Right atrium auricular region (tissue), 2 donors: ENCODE measurements around the gene VIPR2. TPM values are rescaled to one million over a fixed set of nuclear protein-coding genes. Genes with fewer than 3 reads are reported as not detected.

ENCODE experiments used
- DNase-seq: peaks from one replicate; pipeline ENCODE4 v3.0.0-alpha.2; 2019; ENCODE audit warnings: low spot score
- H3K27ac ChIP-seq, 2 donors: fragments of 200-600 bp; sonication (generic); 1 replicate in 1 of 2; 2 replicates in 1 of 2; pipeline ENCODE4 v1.5.1; 2016 to 2019
- H3K27me3 ChIP-seq, 2 donors: fragments of 200-600 bp; sonication (generic); one replicate each; pipeline versions ENCODE4 v1.5.1 to v1.6.0; 2017 to 2019
- H3K36me3 ChIP-seq: fragments of 200-600 bp; sonication (generic); one replicate; pipeline ENCODE4 v1.5.1; 2016
- H3K4me1 ChIP-seq, 2 donors: fragments of 200-600 bp; sonication (generic); one replicate each; pipeline versions ENCODE4 v1.5.1 to v1.6.0; 2017 to 2019
- H3K4me3 ChIP-seq, 2 donors: fragments of 200-600 bp; sonication (generic); 1 replicate in 1 of 2; 2 replicates in 1 of 2; pipeline ENCODE4 v1.5.1; 2017 to 2019; ENCODE audit warnings: mild to moderate bottlenecking in 1 of 2, moderate library complexity in 1 of 2
- H3K9me3 ChIP-seq, 2 donors: fragments of 200-600 bp; sonication (generic); one replicate each; pipeline ENCODE4 v1.5.1; 2019
- CTCF ChIP-seq, 2 donors: fragments of 200-600 bp; sonication (generic); IDR thresholded peaks; one replicate each; pipeline ENCODE4 v1.5.1; 2019; ENCODE audit warnings: antibody characterized with exemption in 2 of 2
- total RNA-seq, 2 donors: library from RNA; depleted of rRNA; stranded (reverse); fragments of >200 nt; gene quantifications; one replicate each; pipeline ENCODE4 v1.1.0, GENCODE V29; 2016

VIPR2 gene
- total RNA-seq, 2 donors from 2014 or later = 3.8 to 13.4 TPM

DNA sequence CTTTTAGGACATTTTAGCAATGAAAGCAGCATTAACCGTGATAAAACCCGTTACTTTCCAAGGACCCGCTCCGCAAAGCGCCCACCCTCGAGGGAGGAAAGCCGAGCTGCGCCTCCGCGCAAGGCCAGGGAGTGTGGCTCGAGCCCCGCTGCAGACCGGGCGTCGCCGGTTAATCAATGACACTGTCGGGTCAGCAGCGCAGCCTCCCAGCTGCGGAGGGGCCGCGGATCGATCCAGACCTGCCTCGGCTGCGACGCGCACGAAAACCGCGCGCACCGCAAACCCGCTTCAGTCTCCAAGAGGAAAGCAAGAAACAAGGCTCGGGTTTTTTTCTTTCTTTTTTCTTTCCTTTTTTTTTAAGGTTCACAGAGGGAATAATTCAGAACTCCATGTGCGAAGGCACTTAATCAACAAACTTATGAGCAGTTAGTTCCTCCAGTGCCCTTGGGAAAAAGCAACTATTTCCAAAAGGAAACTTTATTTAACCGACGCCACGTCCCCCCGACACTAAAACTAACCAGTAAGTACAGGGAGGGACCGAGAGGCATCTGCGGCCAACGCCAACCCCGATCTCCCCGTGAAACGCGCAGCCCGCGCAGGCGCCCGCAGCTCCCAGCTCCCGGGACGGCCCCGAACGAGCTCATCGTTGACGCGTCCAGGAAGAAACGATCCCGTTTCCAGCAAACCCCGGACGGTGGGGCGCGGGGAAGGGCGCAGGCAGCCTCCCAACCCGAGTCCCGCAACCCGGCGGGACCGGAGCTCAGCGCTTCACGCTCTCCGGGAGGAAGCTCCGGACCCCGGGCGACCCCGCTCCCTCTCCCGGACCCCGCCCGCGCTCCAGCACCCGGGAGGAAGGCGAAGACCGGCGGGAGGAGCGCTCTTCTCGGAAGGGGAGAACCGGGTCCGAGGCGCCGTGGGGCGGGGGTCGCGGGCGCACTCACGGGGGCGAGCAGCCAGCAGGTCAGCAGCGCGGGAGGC lies 598 bp downstream of the VIPR2 start:
- no peak for TF ChIP-seq CTCF (IDR thresholded peaks at IDR 0.05)
- Histone ChIP-seq H3K27me3 (no peaks in the 10 kb centered on the region), H3K9me3 (no peaks in the 10 kb centered on the region), H3K4me1 (peaks cover 0 to 33% of the 10 kb centered on the region in 2 donors), H3K36me3 (no peaks in the 10 kb centered on the region), H3K27ac (peak overlapping the region in 1 of 2 donors; percentile 44), H3K4me3 (peak overlapping the region; percentile 64 to 78)
- DNase-seq = no peak

GRCh38 chr7:159142730-159143129 lies 1.9 kb downstream of the VIPR2 start:
- Histone ChIP-seq H3K4me1 (peaks cover 0 to 33% of the 10 kb centered on the region in 2 donors), H3K4me3 (no peak overlapping the region)
- TF ChIP-seq CTCF (IDR thresholded peaks at IDR 0.05) = no peak

GRCh38 chr7:159142199-159142598 lies 2.5 kb downstream of the VIPR2 start:
- H3K4me1 ChIP-seq = peaks cover 0 to 33% of the 10 kb centered on the region in 2 donors
- H3K27me3 ChIP-seq = no peaks in the 10 kb centered on the region
- H3K9me3 ChIP-seq = no peaks in the 10 kb centered on the region
- peak overlapping the region; percentile 19 to 51 for H3K27ac ChIP-seq
- peaks cover 6% of the 10 kb centered on the region for H3K36me3 ChIP-seq
- H3K4me3 ChIP-seq = no peak overlapping the region
- TF ChIP-seq CTCF (IDR thresholded peaks at IDR 0.05) = no peak
- DNase-seq = no peak

More at GRCh38 chr7:159142730-159143129, 1.9 kb downstream of the VIPR2 start:
- Histone ChIP-seq H3K36me3 (peaks cover 6% of the 10 kb centered on the region), H3K27me3 (no peaks in the 10 kb centered on the region), H3K9me3 (no peaks in the 10 kb centered on the region), H3K27ac (no peak overlapping the region)
- DNase-seq = no peak

DNA sequence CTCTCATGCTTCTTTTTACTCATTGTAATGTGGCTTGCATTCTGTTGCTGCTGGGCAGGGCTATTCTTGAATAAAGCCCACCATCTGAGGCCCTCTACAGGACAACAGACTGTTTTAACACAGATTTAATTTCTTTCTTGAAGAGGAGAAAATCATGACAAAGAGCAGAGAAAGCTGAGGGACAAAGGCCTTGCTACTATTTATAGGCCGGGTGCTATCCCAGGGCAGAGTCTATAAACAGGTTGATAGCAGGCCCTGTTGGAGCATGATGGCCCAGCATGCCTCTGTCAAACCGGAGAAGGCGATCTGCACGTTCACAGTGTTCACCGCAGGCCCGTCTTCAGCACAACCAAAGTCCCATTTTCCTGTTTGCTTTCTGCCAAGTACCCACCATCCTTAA lies 3.0 kb downstream of the VIPR2 start:
- peak in 1 of 2 donors; percentile 14 for TF ChIP-seq CTCF (IDR thresholded peaks at IDR 0.05)
- peaks cover 0 to 33% of the 10 kb centered on the region in 2 donors for H3K4me1 ChIP-seq
- peak overlapping the region; percentile 19 to 51 for H3K27ac ChIP-seq
- peaks cover 6% of the 10 kb centered on the region for H3K36me3 ChIP-seq
- no peaks in the 10 kb centered on the region for H3K27me3 ChIP-seq
- no peak overlapping the region for H3K4me3 ChIP-seq
- no peak for DNase-seq
- H3K9me3 ChIP-seq = no peaks in the 10 kb centered on the region

- Histone ChIP-seq H3K9me3 (no peaks in the 10 kb centered on the region), H3K27me3 (no peaks in the 10 kb centered on the region), H3K4me3 (no peak overlapping the region), H3K36me3 (peaks cover 6% of the 10 kb centered on the region), H3K4me1 (peaks cover 0 to 33% of the 10 kb centered on the region in 2 donors), H3K27ac (no peak overlapping the region)
- TF ChIP-seq CTCF (IDR thresholded peaks at IDR 0.05) = no peak
- DNase-seq = no peak
Measured at GRCh38 chr7:159141167-159141566, 3.5 kb downstream of the VIPR2 start.
